B cell (primary cell): ENCODE results near the gene SYNGAP1. TPM values are rescaled to one million over a fixed set of nuclear protein-coding genes. Genes with fewer than 3 reads are reported as not detected.

Experiments
- ATAC-seq: fragments of 200-7000 bp; cut with Tn5 transposase; one replicate; pipeline ENCODE4 v1.10.0; 2021; ENCODE audit warnings: low read depth, mild to moderate bottlenecking, moderate number of reproducible peaks, moderate library complexity
- CTCF ChIA-PET: fragments of 350-600 bp; sonication (Branson Sonifier 250); formaldehyde crosslinking; loops from one replicate; lab custom pipeline; 2021; ENCODE audit warnings: antibody characterized with exemption, inconsistent platforms; lab: Charles Lee
- POLR2A ChIA-PET: fragments of 350-600 bp; sonication (Branson Sonifier 250); formaldehyde crosslinking; loops from one replicate; lab custom pipeline; 2021; ENCODE audit warnings: antibody characterized with exemption; lab: Charles Lee
- DNase-seq: peaks from one replicate; pipeline ENCODE4 v3.0.0; 2013
- H2AFZ ChIP-seq: 2 replicates; pipeline ENCODE4 v1.6.1; 2012; ENCODE audit warnings: mild to moderate bottlenecking, low read depth, low read length; ENCODE audit not compliant: insufficient read depth, poor library complexity, severe bottlenecking
- H3K27ac ChIP-seq, 2 donors: 1 replicate in 1 of 2; 2 replicates in 1 of 2; pipeline ENCODE4 v1.5.1; 2012 to 2013; ENCODE audit warnings: low read length in 2 of 2, mild to moderate bottlenecking in 2 of 2, moderate library complexity in 1 of 2
- H3K27me3 ChIP-seq, 4 experiments: fragments of 200-600 bp in 1 of 4; sonication (generic) in 1 of 4; replicated peaks in 1 of 4; 1 replicate in 2 of 4; 2 replicates in 2 of 4; pipeline versions ENCODE4 v1.6.1 to v1.7.0; 2013 to 2016; ENCODE audit warnings: low read length in 3 of 4, mild to moderate bottlenecking in 2 of 4, mixed read lengths in 1 of 4, moderate library complexity in 1 of 4; ENCODE audit not compliant: insufficient read depth in 4 of 4, control insufficient read depth in 3 of 4; ENCODE audit errors: control extremely low read depth in 1 of 4
- H3K36me3 ChIP-seq, 2 experiments: replicated peaks in 1 of 2; 1 replicate in 1 of 2; 2 replicates in 1 of 2; pipeline versions ENCODE4 v1.6.1 to v1.7.1; 2013; ENCODE audit warnings: low read length in 1 of 2; ENCODE audit not compliant: insufficient read depth in 2 of 2, control insufficient read depth in 1 of 2; ENCODE audit errors: control extremely low read depth in 1 of 2, extremely low read depth in 1 of 2
- H3K4me1 ChIP-seq, 2 donors: fragments of 200-600 bp in 1 of 2; sonication (generic) in 1 of 2; 1 replicate in 1 of 2; 2 replicates in 1 of 2; pipeline versions ENCODE4 v1.5.1 to v1.6.1; 2013 to 2017; ENCODE audit warnings: low read length in 2 of 2; ENCODE audit not compliant: control insufficient read depth in 2 of 2, insufficient read depth in 2 of 2
- H3K4me2 ChIP-seq: replicated peaks from 2 replicates; pipeline ENCODE3; 2012; ENCODE audit warnings: mild to moderate bottlenecking, low read depth, low read length; ENCODE audit not compliant: poor library complexity, severe bottlenecking
- H3K4me3 ChIP-seq, 5 experiments: fragments of 200-600 bp in 1 of 5; sonication (generic) in 1 of 5; 1 replicate in 3 of 5; 2 replicates in 2 of 5; pipeline versions ENCODE4 v1.5.1 to v1.7.0; 2011 to 2016; ENCODE audit warnings: low read length in 4 of 5, mild to moderate bottlenecking in 4 of 5, low read depth in 2 of 5, control low read depth in 1 of 5, moderate library complexity in 1 of 5; ENCODE audit not compliant: insufficient read depth in 1 of 5; ENCODE audit errors: control extremely low read depth in 1 of 5, extremely low read depth in 1 of 5
- H3K79me2 ChIP-seq: fragments of 200-600 bp; sonication (generic); one replicate; pipeline ENCODE4 v1.6.0; 2016; ENCODE audit warnings: low read length; ENCODE audit not compliant: control insufficient read depth, insufficient read depth
- H3K9ac ChIP-seq: fragments of 200-600 bp; sonication (generic); 2 replicates; pipeline ENCODE4 v1.6.1; 2017; ENCODE audit warnings: mild to moderate bottlenecking, low read length, moderate library complexity
- H3K9me3 ChIP-seq, 3 donors: one replicate each; pipeline versions ENCODE4 v1.6.1 to v1.7.1; 2013; ENCODE audit warnings: low read length in 2 of 3; ENCODE audit not compliant: control insufficient read depth in 2 of 3, insufficient read depth in 1 of 3; ENCODE audit errors: control extremely low read depth in 1 of 3
- H4K20me1 ChIP-seq: 2 replicates; pipeline ENCODE4 v1.6.0; 2012; ENCODE audit warnings: mild to moderate bottlenecking, low read length; ENCODE audit not compliant: insufficient read depth, control insufficient read depth, poor library complexity, severe bottlenecking
- H3K27ac Mint-ChIP-seq: one replicate; pipeline ENCODE4 v1.8.0; 2021; ENCODE audit warnings: mixed read lengths
- H3K27me3 Mint-ChIP-seq: one replicate; pipeline ENCODE4 v1.8.0; 2021; ENCODE audit warnings: mixed read lengths
- H3K4me1 Mint-ChIP-seq: one replicate; pipeline ENCODE4 v1.8.0; 2021; ENCODE audit warnings: mixed read lengths
- H3K4me3 Mint-ChIP-seq: one replicate; pipeline ENCODE4 v1.8.0; 2021; ENCODE audit warnings: mixed read lengths
- H3K9me3 Mint-ChIP-seq: one replicate; pipeline ENCODE4 v1.8.0; 2022; ENCODE audit warnings: mixed read lengths; ENCODE audit not compliant: insufficient read depth
- EZH2 ChIP-seq: IDR thresholded peaks from 2 replicates; pipeline ENCODE4 v1.6.1; 2012; ENCODE audit warnings: borderline replicate concordance, low read depth, mild to moderate bottlenecking, moderate library complexity, low read length; ENCODE audit not compliant: insufficient read depth, poor library complexity, severe bottlenecking
- WGBS: methylation state at CpG from one replicate; pipeline ENCODE4 v1.1.5; 2013; ENCODE audit warnings: missing lambda C conversion rate; ENCODE audit not compliant: insufficient coverage; 5-methylcytosine and 5-hydroxymethylcytosine counted together
- intact Hi-C: fragments of 100-400 bp; cut with micrococcal nuclease; formaldehyde crosslinking; loops from one replicate; pipeline ENCODE4 v1.10.0; 2022
- polyA plus RNA-seq: library from polyadenylated mRNA; depleted of rRNA; stranded (reverse); fragments of >200 nt; gene quantifications from 2 replicates; pipeline ENCODE4 v1.2.3, GENCODE V29; 2012
- total RNA-seq, 2 donors: library from RNA; stranded (reverse); fragments of 120-200 nt in 1 of 2; gene quantifications; 1 replicate in 1 of 2; 2 replicates in 1 of 2; pipeline versions ENCODE4 v1.2.3 to v1.2.4, GENCODE V29; 2013 to 2022
- TF ChIP-seq, protein P1 (sequence below): fragments of 200-600 bp; IDR thresholded peaks from one replicate; pipeline ENCODE4 v1.8.0; 2022; ENCODE audit warnings: antibody characterized with exemption, mild to moderate bottlenecking

SYNGAP1 gene
- total and polyA plus RNA-seq, 2 donors (not counting 1 experiment from before 2014, with no cell fraction given): 18.6 to 43.0 TPM

GRCh38 chr6:33425668-33426577 is 6.1 kb downstream of the SYNGAP1 start:
- Histone ChIP-seq H2AFZ (peak overlapping the region; percentile 79), H4K20me1 (no peaks in the 10 kb centered on the region), H3K9ac (peak overlapping the region; percentile 79), H3K79me2 (peaks cover 6% of the 10 kb centered on the region), H3K27ac (peak overlapping the region; percentile 78 to 86), H3K4me2 (peak overlapping the region; percentile 92), H3K9me3 (no peaks in the 10 kb centered on the region), H3K27me3 (no peaks in the 10 kb centered on the region), H3K4me1 (peaks cover 50 to 56% of the 10 kb centered on the region in 2 donors), H3K36me3 (no peaks in the 10 kb centered on the region), H3K4me3 (peak overlapping the region; percentile 48 to 79 (median 62))
- TF ChIP-seq EZH2: no peak
- TF ChIP-seq, protein P1, sequence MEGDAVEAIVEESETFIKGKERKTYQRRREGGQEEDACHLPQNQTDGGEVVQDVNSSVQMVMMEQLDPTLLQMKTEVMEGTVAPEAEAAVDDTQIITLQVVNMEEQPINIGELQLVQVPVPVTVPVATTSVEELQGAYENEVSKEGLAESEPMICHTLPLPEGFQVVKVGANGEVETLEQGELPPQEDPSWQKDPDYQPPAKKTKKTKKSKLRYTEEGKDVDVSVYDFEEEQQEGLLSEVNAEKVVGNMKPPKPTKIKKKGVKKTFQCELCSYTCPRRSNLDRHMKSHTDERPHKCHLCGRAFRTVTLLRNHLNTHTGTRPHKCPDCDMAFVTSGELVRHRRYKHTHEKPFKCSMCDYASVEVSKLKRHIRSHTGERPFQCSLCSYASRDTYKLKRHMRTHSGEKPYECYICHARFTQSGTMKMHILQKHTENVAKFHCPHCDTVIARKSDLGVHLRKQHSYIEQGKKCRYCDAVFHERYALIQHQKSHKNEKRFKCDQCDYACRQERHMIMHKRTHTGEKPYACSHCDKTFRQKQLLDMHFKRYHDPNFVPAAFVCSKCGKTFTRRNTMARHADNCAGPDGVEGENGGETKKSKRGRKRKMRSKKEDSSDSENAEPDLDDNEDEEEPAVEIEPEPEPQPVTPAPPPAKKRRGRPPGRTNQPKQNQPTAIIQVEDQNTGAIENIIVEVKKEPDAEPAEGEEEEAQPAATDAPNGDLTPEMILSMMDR: peak; percentile 25
- peak; percentile 83 for DNase-seq
- intact Hi-C loops: loop anchor here (1.0 to 5.0 kb wide), 4 partner anchors 8 to 196 kb away; partner anchors contain the start of genes CUTA, ITPR3, KIFC1 and TAPBP
- POLR2A ChIA-PET: interaction anchor here (0.5 to 1.6 kb wide), 11 partner anchors 8 to 1779 kb away, joined by 3 to 9 read pairs (median 3); partner anchors contain the start of genes PHF1, RPS18, VPS52 and ZBTB9
- peak overlapping the region; percentile 91 for H3K27ac Mint-ChIP-seq
- peak overlapping the region; percentile 92 for H3K4me3 Mint-ChIP-seq
- 0% methylated on average over 26 of the region's 43 CpGs for WGBS
- peaks cover 65% of the 10 kb centered on the region for H3K4me1 Mint-ChIP-seq
- peaks cover 4% of the 10 kb centered on the region for H3K27me3 Mint-ChIP-seq
- ATAC-seq: peak; percentile 59
- H3K9me3 Mint-ChIP-seq: no peaks in the 10 kb centered on the region
- CTCF ChIA-PET: interaction anchor here (1.1 to 2.5 kb wide), 12 partner anchors 13 to 159 kb away, joined by 3 to 15 read pairs (median 6); partner anchors contain the start of genes B3GALT4, RPS18, VPS52 and ZBTB22
